A549 (cell line): ENCODE results near the gene CLTRN. TPM values are rescaled to one million over a fixed set of nuclear protein-coding genes. Genes with fewer than 3 reads are reported as not detected.

Source experiments
- ATAC-seq, 2 experiments: fragments of 200-7000 bp in 1 of 2; fragments of >200 bp in 1 of 2; cut with Nextera tagmentation in 1 of 2; cut with Tn5 transposase in 1 of 2; 3 replicates each; pipeline versions ENCODE4 v1.8.0 to v1.9.1; 2018 to 2020; ENCODE audit warnings: mild to moderate bottlenecking in 1 of 2, moderate library complexity in 1 of 2
- CTCF ChIA-PET: fragments of 300-600 bp; sonication (Branson Sonifier 250); formaldehyde crosslinking; extraction: SDS; loops from one replicate; lab custom pipeline; 2021; ENCODE audit warnings: antibody characterized with exemption, inconsistent platforms; lab: Yijun Ruan, JAX
- POLR2A ChIA-PET: fragments of 350-600 bp; formaldehyde crosslinking; extraction: SDS; loops from one replicate; lab custom pipeline; 2021; ENCODE audit warnings: antibody characterized with exemption, inconsistent platforms; lab: Yijun Ruan, JAX
- DNase-seq, 2 experiments: peaks; one replicate each; pipeline versions ENCODE4 v3.0.0 to v3.0.0-alpha.2; 2011 to 2016; ENCODE audit warnings: low read depth in 1 of 2, low spot score in 1 of 2
- FAIRE-seq: peaks from 2 replicates; lab custom pipeline; 2011; peaks lifted over from hg19 to GRCh38; lab: Jason Lieb, UNC
- H3K27ac ChIP-seq, 2 experiments: fragments of >200 bp; sonication (Bioruptor Twin); formaldehyde crosslinking; 3 replicates each; pipeline ENCODE4 v1.5.1; 2016 to 2017
- H3K4me1 ChIP-seq: fragments of >200 bp; sonication (Bioruptor Twin); formaldehyde crosslinking; 3 replicates; pipeline ENCODE4 v1.6.1; 2016
- H3K4me2 ChIP-seq: fragments of >200 bp; sonication (Bioruptor Twin); formaldehyde crosslinking; 3 replicates; pipeline ENCODE4 v1.6.1; 2016
- H3K4me3 ChIP-seq: fragments of >200 bp; sonication (Bioruptor Twin); formaldehyde crosslinking; 3 replicates; pipeline ENCODE4 v1.5.1; 2016
- H3K9me3 ChIP-seq: fragments of >200 bp; sonication (Bioruptor Twin); formaldehyde crosslinking; 3 replicates; pipeline ENCODE4 v1.6.1; 2016
- ATOH8 ChIP-seq: fragments of 250-450 bp; sonication (Bioruptor Pico); IDR thresholded peaks from 2 replicates; pipeline ENCODE4 v1.5.0; 2020; ENCODE audit warnings: low read depth, mild to moderate bottlenecking, moderate library complexity
- BHLHE40 ChIP-seq: IDR thresholded peaks from 2 replicates; pipeline ENCODE4 v1.6.1; 2012; ENCODE audit warnings: low read depth, low read length, inconsistent platforms
- CBX2 ChIP-seq: fragments of 200-600 bp; sonication (generic); IDR thresholded peaks from 2 replicates; pipeline ENCODE4 v1.6.1; 2016; ENCODE audit warnings: low read depth, mild to moderate bottlenecking, borderline replicate concordance
- CHD4 ChIP-seq: fragments of 200-600 bp; sonication (generic); IDR thresholded peaks from 2 replicates; pipeline ENCODE4 v1.6.1; 2016; ENCODE audit warnings: antibody characterized with exemption, mild to moderate bottlenecking, borderline replicate concordance
- EHF ChIP-seq: fragments of 250-450 bp; sonication (Bioruptor Pico); IDR thresholded peaks from 2 replicates; pipeline ENCODE4 v1.5.0; 2020; ENCODE audit warnings: mild to moderate bottlenecking
- ESRRA ChIP-seq: fragments of 150-350 bp; IDR thresholded peaks from 2 replicates; pipeline ENCODE4 v1.6.1; 2014; ENCODE audit warnings: mild to moderate bottlenecking, low read length, borderline replicate concordance
- FOSB ChIP-seq: fragments of 250-450 bp; sonication (Bioruptor Pico); IDR thresholded peaks from 2 replicates; pipeline ENCODE4 v1.5.0; 2020; ENCODE audit warnings: mild to moderate bottlenecking, moderate library complexity
- FOXS1 ChIP-seq: fragments of 250-450 bp; sonication (Bioruptor Pico); IDR thresholded peaks from 2 replicates; pipeline ENCODE4 v1.5.0; 2020; ENCODE audit warnings: mild to moderate bottlenecking, moderate library complexity
- GATA3 ChIP-seq: IDR thresholded peaks from 2 replicates; pipeline ENCODE4 v1.6.1; 2012; ENCODE audit warnings: borderline replicate concordance
- HOXA7 ChIP-seq: fragments of 250-450 bp; sonication (Bioruptor Pico); IDR thresholded peaks from 2 replicates; pipeline ENCODE4 v1.5.0; 2020; ENCODE audit warnings: mild to moderate bottlenecking, moderate library complexity
- HOXB13 ChIP-seq: fragments of 250-450 bp; sonication (Bioruptor Pico); IDR thresholded peaks from 2 replicates; pipeline ENCODE4 v1.5.0; 2020; ENCODE audit warnings: low read depth, mild to moderate bottlenecking, moderate library complexity
- MAX ChIP-seq: IDR thresholded peaks from 2 replicates; pipeline ENCODE4 v1.6.1; 2012
- MAZ ChIP-seq: fragments of 150-350 bp; IDR thresholded peaks from 2 replicates; pipeline ENCODE4 v1.6.1; 2014; ENCODE audit warnings: antibody characterized with exemption, low read depth, low read length, borderline replicate concordance
- NPAS2 ChIP-seq: fragments of 250-450 bp; sonication (Bioruptor Pico); IDR thresholded peaks from 2 replicates; pipeline ENCODE4 v1.8.0; 2022; ENCODE audit warnings: mild to moderate bottlenecking, moderate library complexity, borderline replicate concordance
- NR3C1 ChIP-seq: fragments of >200 bp; sonication (Bioruptor Twin); formaldehyde crosslinking; IDR thresholded peaks from 3 replicates; pipeline ENCODE4 v1.6.1; 2017
- PBX3 ChIP-seq: IDR thresholded peaks from 2 replicates; pipeline ENCODE4 v1.6.1; 2012
- POLR2A ChIP-seq: IDR thresholded peaks from 2 replicates; pipeline ENCODE4 v1.6.1; 2012; ENCODE audit warnings: mild to moderate bottlenecking, low read length
- POLR2AphosphoS2 ChIP-seq: conservative IDR thresholded peaks from 2 replicates; pipeline ENCODE4 v1.6.1; 2012; ENCODE audit warnings: low read length, improper control_type of control experiment, inconsistent platforms
- RCOR1 ChIP-seq: fragments of 150-350 bp; IDR thresholded peaks from 2 replicates; pipeline ENCODE4 v1.6.1; 2014; ENCODE audit warnings: antibody characterized with exemption, low read length, low read depth
- RNF2 ChIP-seq: fragments of 200-600 bp; sonication (generic); IDR thresholded peaks from 2 replicates; pipeline ENCODE4 v1.6.1; 2016; ENCODE audit warnings: low read depth, mild to moderate bottlenecking, antibody characterized with exemption, moderate library complexity, borderline replicate concordance
- SREBF2 ChIP-seq: fragments of 450-650 bp; IDR thresholded peaks from 2 replicates; pipeline ENCODE4 v1.6.1; 2014; ENCODE audit warnings: mild to moderate bottlenecking, moderate library complexity
- TFCP2L1 ChIP-seq: fragments of 250-450 bp; sonication (Bioruptor Pico); IDR thresholded peaks from 2 replicates; pipeline ENCODE4 v1.5.0; 2021; ENCODE audit warnings: mild to moderate bottlenecking
- ZC3H11A ChIP-seq: fragments of 450-650 bp; IDR thresholded peaks from 2 replicates; pipeline ENCODE4 v1.6.1; 2014; ENCODE audit warnings: antibody characterized with exemption, mild to moderate bottlenecking
- ZSCAN20 ChIP-seq: fragments of 250-450 bp; sonication (Bioruptor Pico); IDR thresholded peaks from 2 replicates; pipeline ENCODE4 v1.8.0; 2022; ENCODE audit warnings: mild to moderate bottlenecking, moderate library complexity
- WGBS: methylation state at CpG from one replicate; pipeline ENCODE4 v1.1.6; 2017; ENCODE audit errors: missing lambda C conversion rate; 5-methylcytosine and 5-hydroxymethylcytosine counted together
- polyA plus RNA-seq, 4 experiments: library from polyadenylated mRNA; depleted of rRNA in 3 of 4; stranded (reverse); fragments of >200 nt; fragmentation: RNase III in 1 of 4; extraction: RNeasy Plus Mini Kit Qiagen cat#74134 plus additional on column Dnase treatment in 1 of 4; gene quantifications; 2 replicates in 3 of 4; 3 replicates in 1 of 4; pipeline ENCODE4 v1.2.3, GENCODE V29; 2011 to 2017
- TF ChIP-seq, protein P1 (sequence below): fragments of 250-450 bp; sonication (Bioruptor Pico); IDR thresholded peaks from 2 replicates; pipeline ENCODE4 v1.5.0; 2021; ENCODE audit warnings: mild to moderate bottlenecking, moderate library complexity, borderline replicate concordance

CLTRN gene
- polyA plus RNA-seq, 2 of the 4 experiments (the other 2 are of a cell fraction) = 0.46 to 2.5 TPM

DNA sequence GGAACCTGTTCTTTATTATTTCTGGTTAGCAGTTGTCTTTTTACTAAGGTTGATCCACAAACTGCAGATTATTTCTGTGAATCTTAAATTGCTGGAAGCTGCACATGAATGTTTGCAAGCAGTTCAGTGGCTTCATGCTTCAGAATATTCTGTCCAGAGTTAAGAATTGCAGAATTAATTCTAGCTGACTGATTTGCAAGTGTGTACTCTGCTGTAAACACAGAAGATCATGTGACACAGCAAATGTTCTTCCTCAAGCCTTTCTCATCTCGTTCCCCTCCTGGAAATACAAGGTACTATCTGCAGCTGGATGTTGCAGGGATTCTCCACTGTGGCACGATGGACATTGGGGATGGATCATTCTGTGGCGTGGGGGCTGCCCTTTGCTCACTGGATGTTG lies 16.8 kb upstream of the CLTRN start:
- DNase-seq (no peak), FAIRE-seq (no peak), ATAC-seq (no peak)
- ChIA-PET CTCF (no interaction called here), POLR2A (no interaction called here)
- Histone ChIP-seq H3K4me1 (peaks cover 9% of the 10 kb centered on the region; the same call in 1 of the 3 replicates), H3K4me3 (no peak overlapping the region), H3K27ac (no peak overlapping the region), H3K4me2 (no peak overlapping the region), H3K9me3 (no peaks in the 10 kb centered on the region)
- WGBS = 76% methylated on average over 3 of the region's 3 CpGs
- TF ChIP-seq TFCP2L1 (CRISPR knock-in tag) (no peak), RNF2 (no peak), NR3C1 (no peak), NPAS2 (no peak), MAZ (no peak), MAX (no peak)

DNA sequence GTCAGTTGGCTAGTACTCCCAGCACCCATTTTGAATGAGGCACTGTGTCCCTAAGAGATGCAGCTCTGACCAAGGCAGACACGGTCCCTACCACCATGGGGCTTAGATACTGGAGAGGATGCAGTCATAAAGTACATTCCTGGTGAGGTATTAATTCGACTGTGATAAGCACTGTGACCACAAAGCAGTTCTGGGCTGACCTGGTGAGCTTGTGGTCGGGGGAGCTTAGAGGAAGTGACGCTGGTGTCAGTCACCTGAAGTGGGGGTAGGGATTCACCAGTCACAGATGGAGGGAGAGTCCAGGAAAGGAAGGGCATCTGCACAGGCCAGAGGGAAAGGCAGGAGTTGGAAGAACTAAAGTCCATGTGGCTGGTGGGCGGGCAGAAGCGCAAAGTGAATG lies 15.8 kb upstream of the CLTRN start:
- Histone ChIP-seq H3K27ac (no peak overlapping the region), H3K4me3 (no peak overlapping the region), H3K9me3 (no peaks in the 10 kb centered on the region), H3K4me2 (no peak overlapping the region), H3K4me1 (peaks cover 9% of the 10 kb centered on the region; the same call in 1 of the 3 replicates)
- no peak for ATAC-seq
- no peak for FAIRE-seq
- CTCF ChIA-PET = no interaction called here
- no peak for DNase-seq
- POLR2A ChIA-PET = no interaction called here
- 100% methylated on average over 5 of the region's 6 CpGs for WGBS
- TF ChIP-seq CBX2 (no peak), NR3C1 (no peak), ZC3H11A (no peak), CHD4 (no peak), ZSCAN20 (no peak), HOXB13 (no peak), RCOR1 (no peak), ESRRA (no peak), ATOH8 (CRISPR knock-in tag) (no peak), FOXS1 (CRISPR knock-in tag) (no peak), TFCP2L1 (CRISPR knock-in tag) (no peak), GATA3 (no peak), MAX (no peak), POLR2A (no peak), POLR2AphosphoS2 (no peak), EHF (CRISPR knock-in tag) (no peak), BHLHE40 (no peak), HOXA7 (CRISPR knock-in tag) (no peak)
- TF ChIP-seq, protein P1, sequence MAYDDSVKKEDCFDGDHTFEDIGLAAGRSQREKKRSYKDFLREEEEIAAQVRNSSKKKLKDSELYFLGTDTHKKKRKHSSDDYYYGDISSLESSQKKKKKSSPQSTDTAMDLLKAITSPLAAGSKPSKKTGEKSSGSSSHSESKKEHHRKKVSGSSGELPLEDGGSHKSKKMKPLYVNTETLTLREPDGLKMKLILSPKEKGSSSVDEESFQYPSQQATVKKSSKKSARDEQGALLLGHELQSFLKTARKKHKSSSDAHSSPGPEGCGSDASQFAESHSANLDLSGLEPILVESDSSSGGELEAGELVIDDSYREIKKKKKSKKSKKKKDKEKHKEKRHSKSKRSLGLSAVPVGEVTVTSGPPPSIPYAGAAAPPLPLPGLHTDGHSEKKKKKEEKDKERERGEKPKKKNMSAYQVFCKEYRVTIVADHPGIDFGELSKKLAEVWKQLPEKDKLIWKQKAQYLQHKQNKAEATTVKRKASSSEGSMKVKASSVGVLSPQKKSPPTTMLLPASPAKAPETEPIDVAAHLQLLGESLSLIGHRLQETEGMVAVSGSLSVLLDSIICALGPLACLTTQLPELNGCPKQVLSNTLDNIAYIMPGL (CRISPR knock-in tag) = no peak

GRCh38 chrX:15679246-15679645 lies 14.6 kb upstream of the CLTRN start:
- no peak overlapping the region for H3K4me2 ChIP-seq
- POLR2A ChIA-PET = no interaction called here
- WGBS = 99% methylated on average over 6 of the region's 6 CpGs

More at GRCh38 chrX:15679246-15679645, 14.6 kb upstream of the CLTRN start:
- DNase-seq = no peak
- peak; percentile 85 for FAIRE-seq
- TF ChIP-seq PBX3 (no peak), FOXS1 (CRISPR knock-in tag) (no peak), FOSB (CRISPR knock-in tag) (no peak), SREBF2 (no peak), ATOH8 (CRISPR knock-in tag) (no peak), POLR2AphosphoS2 (no peak)
- TF ChIP-seq, protein P1 (CRISPR knock-in tag) = no peak
- Histone ChIP-seq H3K9me3 (no peaks in the 10 kb centered on the region), H3K4me3 (no peak overlapping the region), H3K27ac (no peak overlapping the region), H3K4me1 (peaks cover 9% of the 10 kb centered on the region; the same call in 1 of the 3 replicates)
- CTCF ChIA-PET = no interaction called here
- ATAC-seq = no peak
